ENCODE data around the gene DLST. TPM values are rescaled to one million over a fixed set of nuclear protein-coding genes. Genes with fewer than 3 reads are reported as not detected.

DLST gene
- total RNA-seq, 1 experiment from 2014 or later, result 112 TPM

DNA sequence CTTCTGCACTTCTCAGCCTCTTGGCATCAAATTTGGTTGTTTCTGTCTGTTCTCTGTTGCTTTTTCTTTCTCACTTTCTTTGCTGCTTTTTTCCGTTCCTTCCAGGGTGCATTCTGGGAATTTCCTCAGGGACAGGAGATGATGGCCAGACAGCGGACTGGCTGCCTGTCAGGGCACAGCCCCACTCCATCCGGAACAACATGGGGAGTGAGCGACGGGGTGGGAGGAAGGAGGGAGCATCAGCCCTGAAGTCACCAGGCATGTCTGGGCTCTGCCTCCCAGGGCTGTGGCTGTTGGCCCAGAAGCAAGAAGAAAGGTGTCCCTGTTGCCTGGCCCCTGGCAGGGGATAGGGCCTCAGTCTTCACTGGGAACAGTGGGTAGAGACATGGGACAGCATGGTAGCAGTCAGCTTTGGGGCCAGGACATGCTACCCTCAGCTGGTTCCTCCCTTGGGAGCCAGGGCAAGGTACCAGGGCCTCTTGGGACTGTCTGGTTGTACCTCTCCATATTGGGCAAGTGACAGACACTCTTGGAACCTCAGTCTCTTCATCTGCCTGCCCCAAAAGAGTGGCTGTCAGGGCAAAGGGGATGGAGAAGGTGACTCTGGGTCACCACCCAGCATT is 65.1 kb downstream of the DLST start:
- Mint-ChIP-seq H3K9me3 (no peaks in the 10 kb centered on the region), H3K4me3 (no peak overlapping the region), H3K4me1 (peaks cover 7% of the 10 kb centered on the region), H3K36me3 (no peaks in the 10 kb centered on the region), H3K27me3 (ENCODE audit: low read depth) (no peaks in the 10 kb centered on the region), H3K27ac (no peak overlapping the region)
- ChIA-PET CTCF (interaction anchor here (0.6 to 4.5 kb wide), 17 partner anchors 8 to 142 kb away, joined by 3 to 60 read pairs (median 8); partner anchors contain the start of genes ACYP1, PGF, RPS6KL1 and ZC2HC1C), POLR2A (no interaction called here)
- TF ChIP-seq TEAD4 (CRISPR knock-in tag; IDR thresholded peaks at IDR 0.05), result no peak
- TF ChIP-seq, protein P1, sequence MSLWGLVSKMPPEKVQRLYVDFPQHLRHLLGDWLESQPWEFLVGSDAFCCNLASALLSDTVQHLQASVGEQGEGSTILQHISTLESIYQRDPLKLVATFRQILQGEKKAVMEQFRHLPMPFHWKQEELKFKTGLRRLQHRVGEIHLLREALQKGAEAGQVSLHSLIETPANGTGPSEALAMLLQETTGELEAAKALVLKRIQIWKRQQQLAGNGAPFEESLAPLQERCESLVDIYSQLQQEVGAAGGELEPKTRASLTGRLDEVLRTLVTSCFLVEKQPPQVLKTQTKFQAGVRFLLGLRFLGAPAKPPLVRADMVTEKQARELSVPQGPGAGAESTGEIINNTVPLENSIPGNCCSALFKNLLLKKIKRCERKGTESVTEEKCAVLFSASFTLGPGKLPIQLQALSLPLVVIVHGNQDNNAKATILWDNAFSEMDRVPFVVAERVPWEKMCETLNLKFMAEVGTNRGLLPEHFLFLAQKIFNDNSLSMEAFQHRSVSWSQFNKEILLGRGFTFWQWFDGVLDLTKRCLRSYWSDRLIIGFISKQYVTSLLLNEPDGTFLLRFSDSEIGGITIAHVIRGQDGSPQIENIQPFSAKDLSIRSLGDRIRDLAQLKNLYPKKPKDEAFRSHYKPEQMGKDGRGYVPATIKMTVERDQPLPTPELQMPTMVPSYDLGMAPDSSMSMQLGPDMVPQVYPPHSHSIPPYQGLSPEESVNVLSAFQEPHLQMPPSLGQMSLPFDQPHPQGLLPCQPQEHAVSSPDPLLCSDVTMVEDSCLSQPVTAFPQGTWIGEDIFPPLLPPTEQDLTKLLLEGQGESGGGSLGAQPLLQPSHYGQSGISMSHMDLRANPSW (CRISPR knock-in tag; conservative IDR thresholded peaks at IDR 0.05; ENCODE audit: low read depth), result no peak
- peak; percentile 4; the same call in 1 of the 2 replicates for TF ChIP-seq ZBTB21 (CRISPR knock-in tag; IDR thresholded peaks at IDR 0.05; ENCODE audit: borderline replicate concordance)
- no peak for TF ChIP-seq AFF4 (CRISPR knock-in tag; IDR thresholded peaks at IDR 0.05; ENCODE audit: borderline replicate concordance)
- ATAC-seq (no peak), DNase-seq (ENCODE audit: low spot score) (no peak)

DNA sequence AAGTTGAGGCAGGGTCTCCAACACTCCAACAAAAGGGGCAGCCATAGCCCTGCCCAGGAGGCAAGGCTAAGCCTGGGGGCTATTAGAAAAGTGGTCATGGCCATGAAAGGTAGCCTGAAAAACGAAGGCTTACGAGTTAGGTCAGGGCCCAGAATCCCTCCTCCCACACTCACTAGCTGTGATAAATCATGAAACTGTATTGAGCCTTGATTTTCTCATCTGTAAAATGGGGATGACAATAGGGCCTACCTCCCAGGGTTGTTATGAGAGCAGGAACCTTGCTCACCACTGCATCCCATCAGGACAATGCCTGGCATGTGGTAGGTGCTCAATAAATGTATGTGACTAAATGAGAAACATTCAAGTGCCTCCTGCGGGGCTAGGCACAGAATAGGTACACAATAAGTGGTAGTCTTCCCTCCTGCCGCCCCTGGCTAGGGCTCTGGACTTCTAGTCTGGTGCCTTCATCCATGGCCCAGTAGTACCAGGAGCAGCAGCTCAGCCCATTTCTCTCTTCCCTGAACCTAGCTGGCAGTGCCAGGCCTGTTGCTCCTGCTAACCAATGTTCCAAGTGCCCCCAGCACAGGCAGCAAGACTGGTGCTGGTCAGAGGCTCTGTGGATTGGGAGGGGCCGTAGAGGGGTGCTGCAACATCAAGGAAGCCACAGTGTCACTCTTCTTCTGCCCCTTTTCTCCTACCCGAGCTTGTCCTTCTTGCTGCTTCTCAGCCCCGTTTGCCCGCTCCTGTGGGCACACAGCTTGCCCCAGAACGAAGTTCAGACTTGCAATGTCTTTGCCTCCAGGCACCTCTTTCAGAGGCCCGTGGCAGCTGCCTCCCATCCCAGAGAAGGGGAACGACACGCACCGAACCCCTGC is 65.9 kb downstream of the DLST start:
- Mint-ChIP-seq H3K9me3 (no peaks in the 10 kb centered on the region), H3K4me1 (peaks cover 7% of the 10 kb centered on the region), H3K27ac (no peak overlapping the region), H3K4me3 (no peak overlapping the region), H3K36me3 (no peaks in the 10 kb centered on the region), H3K27me3 (ENCODE audit: low read depth) (no peaks in the 10 kb centered on the region)
- ATAC-seq (no peak), DNase-seq (ENCODE audit: low spot score) (no peak)
- ChIA-PET CTCF (interaction anchor here (0.6 to 4.5 kb wide), 8 partner anchors 7 to 141 kb away, joined by 3 to 54 read pairs (median 7); partner anchors contain the start of gene PGF), POLR2A (no interaction called here)
- no peak for TF ChIP-seq MYBL2 (CRISPR knock-in tag; IDR thresholded peaks at IDR 0.05)
- no peak for TF ChIP-seq ZSCAN18 (CRISPR knock-in tag; IDR thresholded peaks at IDR 0.05)

DNA sequence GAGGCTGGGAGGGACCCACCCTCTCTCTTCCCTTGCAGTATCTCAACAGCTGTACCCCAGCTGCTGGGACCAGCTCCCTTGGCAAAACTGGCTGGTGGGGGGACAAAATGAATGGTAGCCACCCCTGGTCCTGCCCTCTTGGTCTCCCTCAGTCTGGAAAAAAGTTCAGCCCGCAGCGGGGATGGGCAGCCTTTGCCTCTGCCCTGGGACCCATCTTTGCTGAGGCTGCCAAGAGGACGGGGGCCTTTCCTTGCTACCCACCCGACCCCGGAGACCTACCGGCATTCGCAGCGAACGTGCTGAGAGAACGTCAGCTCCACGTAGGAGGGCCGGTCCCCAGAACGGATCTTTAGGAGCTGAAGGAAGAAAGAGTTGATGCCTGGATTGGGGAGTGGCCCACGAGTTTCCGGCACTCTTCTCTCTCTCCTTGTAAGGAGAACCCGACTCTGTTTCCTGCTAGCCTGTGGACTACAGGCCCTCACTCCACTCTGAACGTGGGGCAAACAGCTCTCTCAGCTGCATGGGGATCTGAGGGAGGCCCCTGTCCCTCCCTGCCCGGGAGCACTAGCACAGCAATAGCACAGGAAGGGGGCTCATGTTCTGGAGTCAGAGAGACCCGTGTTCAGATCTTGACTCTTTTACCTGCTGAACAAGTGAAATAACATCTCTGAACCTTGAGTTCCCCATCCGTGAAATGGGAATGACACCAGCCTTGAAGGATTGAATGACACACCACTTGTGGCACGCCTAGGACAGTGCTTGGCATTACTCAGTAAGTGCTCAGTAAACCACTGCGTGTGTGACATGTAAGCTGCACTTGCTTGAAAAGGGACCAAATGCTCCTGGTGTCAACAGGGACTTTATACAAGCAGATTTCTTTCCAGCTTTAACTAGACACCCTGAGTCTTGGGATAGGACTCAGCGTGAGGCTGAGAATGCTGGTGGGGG is 66.8 kb downstream of the DLST start:
- DNase-seq (ENCODE audit: low spot score), result no peak
- ATAC-seq, result no peak
- Mint-ChIP-seq H3K36me3 (no peaks in the 10 kb centered on the region), H3K9me3 (no peaks in the 10 kb centered on the region), H3K27ac (no peak overlapping the region), H3K27me3 (ENCODE audit: low read depth) (no peaks in the 10 kb centered on the region), H3K4me1 (peaks cover 8% of the 10 kb centered on the region), H3K4me3 (no peak overlapping the region)
- ChIA-PET CTCF (interaction anchor here (0.9 to 4.5 kb wide), 6 partner anchors 16 to 540 kb away, joined by 3 to 29 read pairs (median 6); no protein-coding TSS in a partner anchor), POLR2A (no interaction called here)
- no peak for TF ChIP-seq ZNF281 (CRISPR knock-in tag; IDR thresholded peaks at IDR 0.05)
- TF ChIP-seq AR (CRISPR knock-in tag; IDR thresholded peaks at IDR 0.05), result no peak
- TF ChIP-seq SMAD3 (CRISPR knock-in tag; IDR thresholded peaks at IDR 0.05; ENCODE audit: borderline replicate concordance), result no peak
- no peak for TF ChIP-seq E2F1 (CRISPR knock-in tag; IDR thresholded peaks at IDR 0.05)
